Choroid plexus epithelial cell (primary cell): ENCODE measurements around the gene SRC.

Source experiments
- DNase-seq: peaks from one replicate; pipeline ENCODE4 v3.0.0-alpha.2; 2010; ENCODE audit warnings: low read depth
- H3K4me3 ChIP-seq: 2 replicates; pipeline ENCODE4 v1.5.1; 2011; ENCODE audit warnings: low read depth, mild to moderate bottlenecking, control low read depth, low read length, moderate library complexity
- TF ChIP-seq, protein P1 (sequence below): conservative IDR thresholded peaks from 2 replicates; pipeline ENCODE4 v1.5.1; 2011; ENCODE audit warnings: low read depth, mild to moderate bottlenecking, control low read depth, inconsistent platforms, low read length, moderate library complexity

SRC gene

DNA sequence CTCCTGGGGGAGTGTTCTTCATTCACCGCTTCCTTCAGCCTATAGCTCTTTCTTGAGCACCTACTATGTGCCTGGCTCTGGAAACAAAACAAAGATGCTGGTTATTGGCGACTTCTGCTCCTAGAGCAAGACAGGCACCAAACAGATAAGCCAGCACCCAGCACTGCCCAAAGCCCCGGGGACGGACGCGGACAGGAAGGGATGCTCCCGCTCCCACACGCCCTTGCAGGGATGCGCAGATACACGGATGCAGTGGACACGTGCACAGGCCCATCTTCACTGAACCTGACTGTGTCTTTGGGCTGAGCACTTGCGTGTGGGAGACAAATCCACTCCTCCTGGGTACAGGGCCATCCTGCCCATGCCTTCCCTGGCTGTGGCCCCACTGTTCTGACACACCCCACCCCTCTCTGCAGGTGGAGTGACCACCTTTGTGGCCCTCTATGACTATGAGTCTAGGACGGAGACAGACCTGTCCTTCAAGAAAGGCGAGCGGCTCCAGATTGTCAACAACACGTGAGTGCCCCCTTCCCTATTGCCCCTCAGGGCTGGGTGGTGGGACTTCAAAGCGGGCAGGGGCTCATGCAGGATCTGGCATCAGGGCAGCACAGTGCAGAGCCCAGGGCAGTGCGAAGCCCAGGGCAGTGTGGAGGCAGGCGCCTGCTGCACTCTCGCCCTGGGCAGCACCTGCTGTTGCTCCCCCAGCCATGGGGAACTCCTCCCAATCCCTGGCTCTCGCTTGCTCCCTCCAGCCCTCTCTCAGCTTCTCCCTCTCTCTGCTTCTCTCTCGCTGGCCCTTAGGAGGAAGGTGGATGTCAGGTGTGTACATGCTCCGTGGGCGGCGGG lies 39.9 kb downstream of the SRC start:
- TF ChIP-seq, protein P1, sequence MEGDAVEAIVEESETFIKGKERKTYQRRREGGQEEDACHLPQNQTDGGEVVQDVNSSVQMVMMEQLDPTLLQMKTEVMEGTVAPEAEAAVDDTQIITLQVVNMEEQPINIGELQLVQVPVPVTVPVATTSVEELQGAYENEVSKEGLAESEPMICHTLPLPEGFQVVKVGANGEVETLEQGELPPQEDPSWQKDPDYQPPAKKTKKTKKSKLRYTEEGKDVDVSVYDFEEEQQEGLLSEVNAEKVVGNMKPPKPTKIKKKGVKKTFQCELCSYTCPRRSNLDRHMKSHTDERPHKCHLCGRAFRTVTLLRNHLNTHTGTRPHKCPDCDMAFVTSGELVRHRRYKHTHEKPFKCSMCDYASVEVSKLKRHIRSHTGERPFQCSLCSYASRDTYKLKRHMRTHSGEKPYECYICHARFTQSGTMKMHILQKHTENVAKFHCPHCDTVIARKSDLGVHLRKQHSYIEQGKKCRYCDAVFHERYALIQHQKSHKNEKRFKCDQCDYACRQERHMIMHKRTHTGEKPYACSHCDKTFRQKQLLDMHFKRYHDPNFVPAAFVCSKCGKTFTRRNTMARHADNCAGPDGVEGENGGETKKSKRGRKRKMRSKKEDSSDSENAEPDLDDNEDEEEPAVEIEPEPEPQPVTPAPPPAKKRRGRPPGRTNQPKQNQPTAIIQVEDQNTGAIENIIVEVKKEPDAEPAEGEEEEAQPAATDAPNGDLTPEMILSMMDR: no peak
- DNase-seq: no peak

DNA sequence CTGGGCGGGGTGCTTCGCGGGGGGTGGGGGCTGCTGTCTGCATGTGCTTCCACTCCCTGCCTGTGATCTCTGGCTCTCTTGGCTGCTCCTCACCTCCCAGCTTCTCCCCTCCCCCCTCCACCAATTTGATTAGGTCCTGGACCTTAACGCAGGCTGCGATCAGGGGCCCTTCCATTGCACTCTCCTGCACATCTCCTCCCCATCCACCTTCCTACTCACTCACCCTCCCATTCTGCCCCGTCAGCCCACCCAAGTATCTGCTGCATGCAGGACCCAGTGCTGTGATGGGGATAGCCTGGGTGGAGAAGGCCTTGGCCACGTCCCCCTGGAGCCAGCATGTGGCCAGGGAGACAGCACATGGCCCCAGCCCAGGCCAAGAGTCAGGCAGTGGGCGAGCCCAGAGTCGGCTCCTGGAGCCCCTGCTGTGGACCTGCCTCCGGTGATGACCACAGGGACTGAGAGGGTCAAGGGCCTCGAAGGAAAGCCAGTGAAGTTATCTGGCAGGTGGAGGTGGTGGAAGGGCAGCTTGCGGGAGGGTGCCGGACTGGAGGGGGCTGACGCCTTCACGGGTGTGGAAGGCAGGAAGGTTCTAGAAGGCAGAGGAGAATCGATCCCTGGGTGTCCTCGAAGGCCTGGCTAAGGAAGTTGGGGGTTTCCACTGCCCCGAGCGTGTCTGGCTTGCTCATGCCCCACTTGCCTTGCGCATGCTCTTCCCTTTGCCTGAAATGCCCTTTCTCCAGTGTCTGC lies 40.7 kb downstream of the SRC start:
- no peak for DNase-seq
- TF ChIP-seq, protein P1: no peak
- H3K4me3 ChIP-seq: no peak overlapping the region

More for the DNA sequence above, 39.9 kb downstream of the SRC start:
- H3K4me3 ChIP-seq: no peak overlapping the region

DNA sequence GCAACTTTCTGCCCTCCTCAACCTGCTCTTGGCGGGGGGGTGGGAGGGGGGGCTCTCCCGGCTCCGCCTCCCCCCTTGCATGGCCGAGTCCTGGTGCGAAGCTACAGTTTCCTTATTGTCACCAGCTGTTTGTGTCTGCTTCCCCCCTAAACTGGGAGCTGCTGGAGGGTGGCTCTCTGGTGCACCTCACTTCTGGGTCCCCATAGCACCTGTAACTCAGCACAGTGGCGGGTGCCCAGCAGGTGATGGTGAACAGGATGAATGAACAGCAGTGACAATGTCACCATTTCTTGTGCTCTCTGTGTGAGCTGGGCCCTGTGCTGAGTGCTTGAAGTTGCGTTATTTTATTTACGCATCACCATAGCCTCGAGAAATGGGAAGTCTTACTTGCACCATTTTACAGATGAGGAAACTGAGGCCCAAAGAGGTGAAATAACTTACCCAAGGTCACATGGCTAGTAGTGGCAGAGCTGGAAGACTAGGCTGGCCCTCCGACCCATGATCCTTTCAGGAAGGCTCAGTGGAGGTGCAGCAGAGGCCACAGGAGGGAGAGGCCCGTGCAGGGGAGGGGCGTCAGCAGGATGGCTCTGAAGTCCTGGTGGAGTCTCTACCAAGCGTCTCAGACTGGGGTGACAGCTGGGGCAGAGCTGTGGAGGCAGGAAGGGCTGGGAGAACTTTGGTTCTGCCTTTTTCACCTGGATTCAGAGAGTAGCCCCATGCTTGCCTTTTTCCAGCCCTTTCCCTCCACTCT lies 41.8 kb downstream of the SRC start:
- TF ChIP-seq, protein P1: no peak
- no peak for DNase-seq
- no peak overlapping the region for H3K4me3 ChIP-seq

DNA sequence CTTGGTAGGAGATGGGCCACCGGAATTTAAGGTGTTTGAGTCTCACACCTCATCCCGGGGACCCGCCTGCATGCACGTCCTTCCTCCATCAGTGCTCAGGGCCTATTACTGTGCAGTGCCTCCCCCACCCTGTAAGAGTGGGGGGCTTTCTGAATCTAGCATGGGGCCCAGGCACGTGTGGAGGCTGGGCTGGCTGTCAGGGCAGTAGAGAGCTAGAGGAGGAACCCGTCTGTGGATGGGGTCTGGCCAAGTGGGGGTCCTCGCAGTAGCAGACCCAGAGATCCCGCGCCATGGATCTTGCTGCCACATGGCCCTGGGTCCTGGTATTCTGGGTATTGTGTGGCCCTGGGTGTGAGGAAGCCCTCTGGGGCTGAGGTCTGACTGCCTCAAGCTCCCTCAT lies 42.9 kb downstream of the SRC start:
- no peak for DNase-seq
- TF ChIP-seq, protein P1: no peak
- no peak overlapping the region for H3K4me3 ChIP-seq

DNA sequence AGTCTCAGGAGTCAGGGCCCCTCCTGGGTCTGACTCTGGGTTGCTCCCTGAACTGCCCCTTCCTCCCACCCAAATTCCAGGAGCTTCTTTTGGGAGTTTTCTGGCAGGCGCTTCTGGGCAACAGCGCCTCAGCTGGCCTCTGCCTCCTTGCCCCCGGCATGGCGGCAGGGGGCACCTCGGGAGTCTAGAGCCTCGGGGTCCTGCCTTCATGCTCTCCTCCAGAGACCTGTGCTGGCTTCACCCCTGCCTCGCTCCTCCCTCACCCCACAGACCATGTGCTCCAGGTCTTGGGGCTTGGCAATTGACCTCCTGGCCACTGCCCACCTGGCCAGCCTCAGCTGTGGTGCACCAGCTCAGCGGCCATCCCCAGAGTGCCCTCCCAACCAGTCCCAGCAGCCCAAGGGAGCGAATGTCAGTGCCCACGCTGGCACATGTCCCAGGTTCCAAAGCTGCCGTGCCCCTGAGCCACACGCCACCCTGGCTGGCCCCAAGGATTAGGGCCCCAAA lies 43.4 kb downstream of the SRC start:
- no peak overlapping the region for H3K4me3 ChIP-seq
- TF ChIP-seq, protein P1: no peak
- DNase-seq: no peak

DNA sequence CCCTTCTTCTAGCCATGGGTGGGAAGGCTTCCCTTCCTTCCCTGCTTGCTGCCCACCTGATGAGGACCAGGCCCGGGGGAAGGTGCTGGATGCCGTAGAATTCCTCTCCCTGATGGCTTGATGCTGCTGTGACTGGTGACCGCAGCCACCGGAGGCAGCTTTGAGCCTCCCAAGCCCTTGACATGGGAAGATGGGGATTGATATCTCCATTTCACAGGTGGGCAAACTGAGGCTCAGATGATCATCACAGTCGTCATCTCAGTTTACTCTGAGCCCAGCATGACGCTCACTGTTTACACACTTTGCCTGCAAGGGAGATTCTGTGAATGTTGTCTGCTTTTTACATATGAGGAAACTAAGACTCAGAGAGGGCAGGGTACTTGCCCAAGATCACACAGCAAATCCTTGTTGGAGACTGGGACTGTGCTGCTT lies 43.9 kb downstream of the SRC start:
- no peak for DNase-seq
- H3K4me3 ChIP-seq: no peak overlapping the region
- TF ChIP-seq, protein P1: no peak
